ENCODE data around the gene SUSD4. TPM values are rescaled to one million over a fixed set of nuclear protein-coding genes. Genes with fewer than 3 reads are reported as not detected.

SUSD4 gene
- total RNA-seq, 2 donors from 2014 or later = 0.58 to 0.92 TPM

DNA sequence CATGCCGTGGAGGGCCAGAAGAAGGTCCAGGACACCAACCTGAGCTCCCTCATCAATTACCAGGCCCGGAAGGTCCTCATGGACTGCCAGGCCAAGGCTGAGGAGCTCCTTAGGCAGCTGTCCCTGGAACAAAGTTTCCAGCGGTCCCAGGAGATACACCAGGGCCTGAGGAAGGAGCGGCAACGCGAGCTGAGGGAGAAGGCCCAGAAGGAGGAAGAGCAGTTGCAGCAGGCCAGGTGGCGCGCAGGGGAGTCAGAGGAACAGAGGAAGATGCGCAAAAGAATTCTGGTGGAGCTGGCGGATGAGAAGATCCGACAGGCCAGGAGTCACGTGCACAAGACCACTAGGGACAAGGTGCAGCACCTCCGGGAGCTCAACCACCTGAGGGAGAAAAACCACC, 30.7 kb upstream of the SUSD4 start:
- Histone ChIP-seq H3K4me1 (ENCODE audit: control insufficient read depth, insufficient read depth, low read length) (no peaks in the 10 kb centered on the region), H3K36me3 (ENCODE audit: control insufficient read depth, insufficient read depth, low read length) (no peaks in the 10 kb centered on the region), H3K9me3 (ENCODE audit: control insufficient read depth, low read length) (no peaks in the 10 kb centered on the region), H3K4me3 (ENCODE audit: low read length) (no peak overlapping the region), H3K9ac (ENCODE audit: extremely low read depth, low read length, poor library complexity, severe bottlenecking) (no peak overlapping the region), H3K27me3 (ENCODE audit: control insufficient read depth, insufficient read depth, low read length, poor library complexity, severe bottlenecking) (peaks cover 25% of the 10 kb centered on the region), H3K27ac (ENCODE audit: low read depth, low read length) (no peak overlapping the region)
- peaks cover 17% of the 10 kb centered on the region for H3K9me3 Mint-ChIP-seq
- no peaks in the 10 kb centered on the region for H3K36me3 Mint-ChIP-seq (ENCODE audit: low read depth)
- H3K27me3 Mint-ChIP-seq (ENCODE audit: insufficient read depth) = peaks cover 22% of the 10 kb centered on the region
- 91 to 95% methylated on average over 12 to 13 of the region's 13 CpGs for WGBS, 2 experiments (ENCODE audit: insufficient coverage in 1 of 2, insufficient read length in 1 of 2)
- TF ChIP-seq, protein P1, sequence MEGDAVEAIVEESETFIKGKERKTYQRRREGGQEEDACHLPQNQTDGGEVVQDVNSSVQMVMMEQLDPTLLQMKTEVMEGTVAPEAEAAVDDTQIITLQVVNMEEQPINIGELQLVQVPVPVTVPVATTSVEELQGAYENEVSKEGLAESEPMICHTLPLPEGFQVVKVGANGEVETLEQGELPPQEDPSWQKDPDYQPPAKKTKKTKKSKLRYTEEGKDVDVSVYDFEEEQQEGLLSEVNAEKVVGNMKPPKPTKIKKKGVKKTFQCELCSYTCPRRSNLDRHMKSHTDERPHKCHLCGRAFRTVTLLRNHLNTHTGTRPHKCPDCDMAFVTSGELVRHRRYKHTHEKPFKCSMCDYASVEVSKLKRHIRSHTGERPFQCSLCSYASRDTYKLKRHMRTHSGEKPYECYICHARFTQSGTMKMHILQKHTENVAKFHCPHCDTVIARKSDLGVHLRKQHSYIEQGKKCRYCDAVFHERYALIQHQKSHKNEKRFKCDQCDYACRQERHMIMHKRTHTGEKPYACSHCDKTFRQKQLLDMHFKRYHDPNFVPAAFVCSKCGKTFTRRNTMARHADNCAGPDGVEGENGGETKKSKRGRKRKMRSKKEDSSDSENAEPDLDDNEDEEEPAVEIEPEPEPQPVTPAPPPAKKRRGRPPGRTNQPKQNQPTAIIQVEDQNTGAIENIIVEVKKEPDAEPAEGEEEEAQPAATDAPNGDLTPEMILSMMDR (conservative IDR thresholded peaks at IDR 0.05) = no peak
- no peak overlapping the region for H3K4me3 Mint-ChIP-seq
- no peaks in the 10 kb centered on the region for H3K4me1 Mint-ChIP-seq
- no peak overlapping the region for H3K27ac Mint-ChIP-seq
- no peak for DNase-seq

- Mint-ChIP-seq H3K4me1 (no peaks in the 10 kb centered on the region), H3K27ac (no peak overlapping the region), H3K36me3 (ENCODE audit: low read depth) (no peaks in the 10 kb centered on the region), H3K9me3 (peaks cover 15% of the 10 kb centered on the region), H3K4me3 (no peak overlapping the region), H3K27me3 (ENCODE audit: insufficient read depth) (peaks cover 24% of the 10 kb centered on the region)
- Histone ChIP-seq H3K27me3 (ENCODE audit: control insufficient read depth, insufficient read depth, low read length, poor library complexity, severe bottlenecking) (peaks cover 25% of the 10 kb centered on the region), H3K9me3 (ENCODE audit: control insufficient read depth, low read length) (no peaks in the 10 kb centered on the region), H3K4me3 (ENCODE audit: low read length) (no peak overlapping the region), H3K4me1 (ENCODE audit: control insufficient read depth, insufficient read depth, low read length) (no peaks in the 10 kb centered on the region), H3K27ac (ENCODE audit: low read depth, low read length) (no peak overlapping the region), H3K9ac (ENCODE audit: extremely low read depth, low read length, poor library complexity, severe bottlenecking) (no peak overlapping the region), H3K36me3 (ENCODE audit: control insufficient read depth, insufficient read depth, low read length) (no peaks in the 10 kb centered on the region)
- TF ChIP-seq, protein P1 (conservative IDR thresholded peaks at IDR 0.05) = no peak
- 93 to 94% methylated on average over 27 of the region's 27 CpGs for WGBS, 2 experiments (ENCODE audit: insufficient coverage in 1 of 2, insufficient read length in 1 of 2)
- no peak for DNase-seq
These were observed 30.3 kb upstream of the SUSD4 start for GRCh38 chr1:223394242-223394641.

GRCh38 chr1:223393275-223394214, 29.6 kb upstream of the SUSD4 start, which contains the start of gene CCDC185:
Gene CCDC185 (plus strand): TSS chr1:223393415. CDS start chr1:223393476, 61 bp downstream.
- H3K27me3 Mint-ChIP-seq (ENCODE audit: insufficient read depth) = peaks cover 27% of the 10 kb centered on the region
- WGBS, 2 experiments (ENCODE audit: insufficient coverage in 1 of 2, insufficient read length in 1 of 2) = 77 to 85% methylated on average over 46 to 73 of the region's 73 CpGs
- no peak within 1 kb of the TSS for H3K9ac ChIP-seq (ENCODE audit: extremely low read depth, low read length, poor library complexity, severe bottlenecking)

More at GRCh38 chr1:223393275-223394214, 29.6 kb upstream of the SUSD4 start, which contains the start of gene CCDC185:
- H3K4me1 Mint-ChIP-seq = no peaks in the 10 kb centered on the region
- Histone ChIP-seq H3K27ac (ENCODE audit: low read depth, low read length) (no peak within 1 kb of the TSS), H3K4me1 (ENCODE audit: control insufficient read depth, insufficient read depth, low read length) (no peaks in the 10 kb centered on the region), H3K9me3 (ENCODE audit: control insufficient read depth, low read length) (no peaks in the 10 kb centered on the region), H3K36me3 (ENCODE audit: control insufficient read depth, insufficient read depth, low read length) (no peaks in the 10 kb centered on the region), H3K27me3 (ENCODE audit: control insufficient read depth, insufficient read depth, low read length, poor library complexity, severe bottlenecking) (peaks cover 25% of the 10 kb centered on the region), H3K4me3 (ENCODE audit: low read length) (no peak within 1 kb of the TSS)
- H3K36me3 Mint-ChIP-seq (ENCODE audit: low read depth) = no peaks in the 10 kb centered on the region
- DNase-seq = no peak
- H3K9me3 Mint-ChIP-seq = peaks cover 15% of the 10 kb centered on the region
- no peak within 1 kb of the TSS for H3K4me3 Mint-ChIP-seq
- TF ChIP-seq, protein P1 (conservative IDR thresholded peaks at IDR 0.05) = no peak
- H3K27ac Mint-ChIP-seq = no peak within 1 kb of the TSS
